PC-3 (cell line): ENCODE measurements around the gene WFS1. TPM values are rescaled to one million over a fixed set of nuclear protein-coding genes. Genes with fewer than 3 reads are reported as not detected.

Source experiments
- ATAC-seq: fragments of 200-7000 bp; cut with Tn5 transposase; 2 replicates; pipeline ENCODE4 v1.9.1; 2020; ENCODE audit warnings: mild to moderate bottlenecking, moderate library complexity
- BruUV-seq: library from RNA; stranded (reverse); fragments of 400-500 nt; replicated peaks from 2 replicates; lab custom pipeline; 2021; lab: Mats Ljungman, UMichigan
- CTCF ChIA-PET: fragments of 300-600 bp; sonication (Branson Sonifier 250); formaldehyde crosslinking; loops from one replicate; lab custom pipeline; 2022; ENCODE audit warnings: antibody characterized with exemption; lab: Charles Lee
- POLR2A ChIA-PET: fragments of 300-600 bp; sonication (Branson Sonifier 250); formaldehyde crosslinking; loops from one replicate; lab custom pipeline; 2022; ENCODE audit warnings: antibody characterized with exemption; ENCODE audit not compliant: unreplicated experiment; lab: Charles Lee
- DNase-seq: peaks from one replicate; pipeline ENCODE4 v3.0.0-alpha.2; 2015
- H2AFZ ChIP-seq: fragments of 300-600 bp; sonication (generic); 2 replicates; pipeline ENCODE4 v1.6.0; 2016; ENCODE audit warnings: antibody characterized with exemption, low read length
- H3F3A ChIP-seq: fragments of 300-600 bp; sonication (generic); one replicate; pipeline ENCODE4 v1.6.0; 2017; ENCODE audit warnings: antibody characterized with exemption, low read length, control low read depth, mild to moderate bottlenecking; ENCODE audit not compliant: unreplicated experiment
- H3K27ac ChIP-seq: fragments of 300-600 bp; sonication (generic); 2 replicates; pipeline ENCODE4 v1.5.1; 2016; ENCODE audit warnings: mild to moderate bottlenecking, low read length
- H3K27me3 ChIP-seq: fragments of 300-600 bp; sonication (generic); 2 replicates; pipeline ENCODE4 v1.6.1; 2016; ENCODE audit warnings: low read length, mixed read lengths
- H3K36me3 ChIP-seq: fragments of 300-600 bp; sonication (generic); 2 replicates; pipeline ENCODE4 v1.6.1; 2016; ENCODE audit warnings: low read depth, mixed run types, low read length, mixed read lengths
- H3K4me1 ChIP-seq: fragments of 300-600 bp; sonication (generic); 2 replicates; pipeline ENCODE4 v1.5.1; 2016; ENCODE audit warnings: low read length; ENCODE audit not compliant: insufficient read depth
- H3K4me2 ChIP-seq: fragments of 300-600 bp; sonication (generic); 2 replicates; pipeline ENCODE4 v1.6.0; 2016; ENCODE audit warnings: low read length
- H3K4me3 ChIP-seq: fragments of 300-600 bp; sonication (generic); 2 replicates; pipeline ENCODE4 v1.5.1; 2016; ENCODE audit warnings: mild to moderate bottlenecking, low read length, mixed read lengths
- H3K79me2 ChIP-seq: fragments of 300-600 bp; sonication (generic); 2 replicates; pipeline ENCODE4 v1.6.1; 2017; ENCODE audit warnings: low read length, mixed read lengths
- H3K9ac ChIP-seq: fragments of 300-600 bp; sonication (generic); 2 replicates; pipeline ENCODE4 v1.6.0; 2016; ENCODE audit warnings: mild to moderate bottlenecking, low read length
- H3K9me2 ChIP-seq: fragments of 300-600 bp; sonication (generic); replicated peaks from 2 replicates; pipeline ENCODE4 v1.6.1; 2016; ENCODE audit warnings: mixed run types, low read length, mixed read lengths
- H3K9me3 ChIP-seq: fragments of 300-600 bp; sonication (generic); 2 replicates; pipeline ENCODE4 v1.6.1; 2016; ENCODE audit warnings: low read length, mixed read lengths
- H4K20me1 ChIP-seq: fragments of 300-600 bp; sonication (generic); 2 replicates; pipeline ENCODE4 v1.6.1; 2016; ENCODE audit warnings: low read length, mixed read lengths
- CTCF ChIP-seq: fragments of 300-600 bp; sonication (generic); conservative IDR thresholded peaks from 2 replicates; pipeline ENCODE4 v1.5.1; 2017; ENCODE audit warnings: antibody characterized with exemption, low read depth, mild to moderate bottlenecking, low read length
- EZH2 ChIP-seq: fragments of 300-600 bp; sonication (generic); IDR thresholded peaks from one replicate; pipeline ENCODE4 v1.6.1; 2017; ENCODE audit warnings: antibody characterized with exemption, mild to moderate bottlenecking, low read length; ENCODE audit not compliant: unreplicated experiment
- EZH2phosphoT487 ChIP-seq: fragments of 300-600 bp; sonication (generic); IDR thresholded peaks from 2 replicates; pipeline ENCODE4 v1.6.1; 2018; ENCODE audit warnings: mild to moderate bottlenecking, antibody characterized with exemption, low read length, borderline replicate concordance
- intact Hi-C: fragments of 100-400 bp; cut with micrococcal nuclease; formaldehyde crosslinking; loops from 2 replicates; pipeline ENCODE4 v1.9.0; 2023
- total RNA-seq: library from RNA; depleted of rRNA; stranded (reverse); fragments of >200 nt; gene quantifications from 2 replicates; pipeline ENCODE4 v1.2.3, GENCODE V29; 2014

Gene WFS1
- total RNA-seq, 1 experiment from 2014 or later: 35.7 TPM

GRCh38 chr4:6281436-6282313 lies 12.0 kb downstream of the WFS1 start:
- no peak for ATAC-seq
- no TSS peak for BruUV-seq
- no peak overlapping the region for H3K4me3 ChIP-seq
- TF ChIP-seq EZH2 (no peak), CTCF (no peak), EZH2phosphoT487 (no peak)
- H3K9me3 ChIP-seq: no peaks in the 10 kb centered on the region
- ChIA-PET CTCF (no interaction called here), POLR2A (no interaction called here)
- no peaks in the 10 kb centered on the region for H4K20me1 ChIP-seq
- H2AFZ ChIP-seq: no peak overlapping the region
- no peaks in the 10 kb centered on the region for H3F3A ChIP-seq
- H3K4me1 ChIP-seq: no peaks in the 10 kb centered on the region
- no peaks in the 10 kb centered on the region for H3K9me2 ChIP-seq
- intact Hi-C loops: no loop called here
- no peak overlapping the region for H3K9ac ChIP-seq
- DNase-seq: no peak
- no peaks in the 10 kb centered on the region for H3K27me3 ChIP-seq
- H3K79me2 ChIP-seq: no peaks in the 10 kb centered on the region
- H3K4me2 ChIP-seq: no peak overlapping the region
- no peaks in the 10 kb centered on the region for H3K36me3 ChIP-seq
- no peak overlapping the region for H3K27ac ChIP-seq

GRCh38 chr4:6282314-6282771 lies 12.7 kb downstream of the WFS1 start:
- H3K4me3 ChIP-seq: no peak overlapping the region
- no peaks in the 10 kb centered on the region for H3K79me2 ChIP-seq
- ChIA-PET CTCF (no interaction called here), POLR2A (no interaction called here)
- H3F3A ChIP-seq: no peaks in the 10 kb centered on the region
- H3K4me1 ChIP-seq: no peaks in the 10 kb centered on the region
- H3K9me2 ChIP-seq: no peaks in the 10 kb centered on the region
- no peaks in the 10 kb centered on the region for H3K9me3 ChIP-seq
- no peak for DNase-seq
- no peak overlapping the region for H2AFZ ChIP-seq
- TF ChIP-seq CTCF: no peak
- no peak for TF ChIP-seq EZH2
- no peak for TF ChIP-seq EZH2phosphoT487
- 0 out of 2 replicates have a peak, but pooled peaks cover 3% of the 10 kb centered on the region for H3K36me3 ChIP-seq
- H3K27me3 ChIP-seq: no peaks in the 10 kb centered on the region
- no peak for ATAC-seq
- BruUV-seq: no TSS peak
- H3K27ac ChIP-seq: no peak overlapping the region
- no peak overlapping the region for H3K4me2 ChIP-seq
- intact Hi-C loops: no loop called here
- H3K9ac ChIP-seq: no peak overlapping the region
- H4K20me1 ChIP-seq: no peaks in the 10 kb centered on the region

GRCh38 chr4:6283282-6283681 lies 13.6 kb downstream of the WFS1 start:
- no TSS peak for BruUV-seq
- Histone ChIP-seq H3K4me3 (no peak overlapping the region), H3K36me3 (0 out of 2 replicates have a peak, but pooled peaks cover 4% of the 10 kb centered on the region), H2AFZ (no peak overlapping the region), H3K9me3 (no peaks in the 10 kb centered on the region), H3K79me2 (no peaks in the 10 kb centered on the region), H3K4me1 (no peaks in the 10 kb centered on the region), H3K9ac (no peak overlapping the region), H3K27me3 (no peaks in the 10 kb centered on the region), H4K20me1 (no peaks in the 10 kb centered on the region), H3K9me2 (no peaks in the 10 kb centered on the region), H3K27ac (no peak overlapping the region), H3F3A (no peaks in the 10 kb centered on the region), H3K4me2 (no peak overlapping the region)
- ChIA-PET POLR2A (no interaction called here), CTCF (no interaction called here)
- ATAC-seq (no peak), DNase-seq (no peak)
- intact Hi-C loops: no loop called here
- TF ChIP-seq EZH2phosphoT487 (no peak), EZH2 (no peak), CTCF (no peak)
